HepG2 (cell line): ENCODE data around the gene AKR1C3. TPM values are rescaled to one million over a fixed set of nuclear protein-coding genes. Genes with fewer than 3 reads are reported as not detected.

ENCODE experiments used
- FOXO4 ChIP-seq: sonication (generic); formaldehyde crosslinking; conservative IDR thresholded peaks from 2 replicates; pipeline ENCODE4 v1.8.1; 2023; ENCODE audit warnings: missing genetic modification reagents
- HDAC2 ChIP-seq: sonication (generic); formaldehyde crosslinking; IDR thresholded peaks from 2 replicates; pipeline ENCODE4 v1.4.0; 2020; ENCODE audit warnings: missing genetic modification reagents
- MIER2 ChIP-seq: IDR thresholded peaks from 2 replicates; pipeline ENCODE4 v1.6.1; 2016; ENCODE audit warnings: missing biosample characterization, missing genetic modification reagents
- PHB2 ChIP-seq: fragments of 450-650 bp; IDR thresholded peaks from 2 replicates; pipeline ENCODE4 v1.6.1; 2018; ENCODE audit not compliant: partially characterized antibody
- SATB2 ChIP-seq: sonication (generic); formaldehyde crosslinking; IDR thresholded peaks from 2 replicates; pipeline ENCODE4 v1.5.0; 2020; ENCODE audit warnings: missing genetic modification reagents
- SNAI1 ChIP-seq: sonication (generic); formaldehyde crosslinking; IDR thresholded peaks from 2 replicates; pipeline ENCODE4 v1.5.0; 2020; ENCODE audit warnings: mild to moderate bottlenecking, missing genetic modification reagents, borderline replicate concordance
- SOX6 ChIP-seq, 2 experiments: fragments of 450-650 bp in 1 of 2; sonication (generic) in 1 of 2; formaldehyde crosslinking in 1 of 2; IDR thresholded peaks; 2 replicates each; pipeline versions ENCODE4 v1.4.0 to v1.6.1; 2017 to 2020; ENCODE audit warnings: antibody characterized with exemption in 1 of 2, mild to moderate bottlenecking in 1 of 2, missing genetic modification reagents in 1 of 2
- SP5 ChIP-seq: IDR thresholded peaks from 2 replicates; pipeline ENCODE4 v1.6.1; 2016; ENCODE audit warnings: low read depth, borderline replicate concordance
- TEAD3 ChIP-seq: optimal IDR thresholded peaks from 2 replicates; pipeline ENCODE3; 2016; ENCODE audit warnings: borderline replicate concordance
- TFE3 ChIP-seq: IDR thresholded peaks from 2 replicates; pipeline ENCODE4 v1.6.1; 2016
- U2AF1 ChIP-seq: fragments of 200-400 bp; formaldehyde crosslinking; optimal IDR thresholded peaks from 2 replicates; pipeline ENCODE3; 2017; ENCODE audit warnings: mild to moderate bottlenecking, low read depth, low read length
- ZNF318 ChIP-seq: sonication (generic); formaldehyde crosslinking; IDR thresholded peaks from 2 replicates; pipeline ENCODE4 v1.4.0; 2020; ENCODE audit warnings: mild to moderate bottlenecking, missing genetic modification reagents
- ZNF44 ChIP-seq: sonication (generic); formaldehyde crosslinking; IDR thresholded peaks from 2 replicates; pipeline ENCODE4 v1.5.1; 2020; ENCODE audit warnings: mild to moderate bottlenecking, missing genetic modification reagents
- ZNF496 ChIP-seq: sonication (generic); formaldehyde crosslinking; IDR thresholded peaks from 2 replicates; pipeline ENCODE4 v1.8.1; 2023; ENCODE audit warnings: mild to moderate bottlenecking, moderate library complexity, missing genetic modification reagents; ENCODE audit not compliant: insufficient replicate concordance
- ZNF792 ChIP-seq: IDR thresholded peaks from 2 replicates; pipeline ENCODE4 v1.6.1; 2016
- ZNF850 ChIP-seq: sonication (generic); formaldehyde crosslinking; conservative IDR thresholded peaks from 2 replicates; pipeline ENCODE4 v1.9.0; 2021; ENCODE audit warnings: mild to moderate bottlenecking, missing genetic modification reagents
- ZSCAN9 ChIP-seq: IDR thresholded peaks from 2 replicates; pipeline ENCODE4 v1.6.1; 2016; ENCODE audit warnings: borderline replicate concordance
- polyA plus RNA-seq, 8 experiments: library from polyadenylated mRNA; depleted of rRNA in 3 of 8; stranded (reverse) in 7 of 8; unstranded in 1 of 8; fragments of >200 nt; fragmentation: Illumina TruSeq in 4 of 8; extraction: Trizol in 4 of 8; gene quantifications; 2 replicates each; pipeline versions ENCODE4 v1.2.1 to v1.2.3, GENCODE V29; 2011 to 2016; ENCODE audit warnings: low read depth in 4 of 8, missing spikeins in 1 of 8, mixed read lengths in 1 of 8; ENCODE audit not compliant: insufficient read depth in 1 of 8
- total RNA-seq, 5 experiments: library from RNA; depleted of rRNA; stranded (reverse); fragments of >200 nt; fragmentation: Illumina TruSeq; extraction: Trizol; gene quantifications; 2 replicates each; pipeline ENCODE4 v1.2.3, GENCODE V29; 2016; ENCODE audit warnings: low read depth in 1 of 5

Gene AKR1C3
- total and polyA plus RNA-seq, 2 of the 13 experiments (the other 11 are each of a cell fraction or from before 2014, with no cell fraction given): 368 to 532 TPM

GRCh38 chr10:5147255-5147980 lies 53.2 kb downstream of the AKR1C3 start (continued):
- TF ChIP-seq ZNF318: no peak
- TF ChIP-seq SP5 (CRISPR knock-in tag): peak; percentile 63; the same call in 1 of the 2 replicates
- peak; percentile 93 for TF ChIP-seq HDAC2 (CRISPR knock-in tag)
- TF ChIP-seq PHB2: no peak
- TF ChIP-seq FOXO4 (CRISPR knock-in tag): 0 out of 2 replicates have a peak, but pooled peaks have one; percentile 88
- TF ChIP-seq ZNF792 (CRISPR knock-in tag): peak; percentile 62; the same call in 1 of the 2 replicates
- TF ChIP-seq U2AF1: no peak
- TF ChIP-seq ZNF44 (CRISPR knock-in tag): no peak
- TF ChIP-seq TEAD3 (CRISPR knock-in tag): peak; percentile 95
- peak; percentile 30; the same call in 1 of the 2 replicates for TF ChIP-seq MIER2 (CRISPR knock-in tag)
- no peak for TF ChIP-seq ZNF496 (CRISPR knock-in tag)
- no peak for TF ChIP-seq ZNF850
- no peak for TF ChIP-seq SOX6 (IDR thresholded peaks at IDR 0.05)
- TF ChIP-seq SOX6 (CRISPR knock-in tag; IDR thresholded peaks at IDR 0.05): peak; percentile 94
- TF ChIP-seq TFE3 (CRISPR knock-in tag): peak; percentile 61
- no peak for TF ChIP-seq SATB2 (CRISPR knock-in tag)
- no peak; the same call in 1 of the 2 replicates for TF ChIP-seq SNAI1 (CRISPR knock-in tag)
- peak; percentile 62 for TF ChIP-seq ZSCAN9 (CRISPR knock-in tag)
